SW 1271 (cell line): ENCODE data around the gene TANGO2.

Source experiments
- DNase-seq, 2 experiments: peaks; one replicate each; lab custom pipeline; 2025; lab: John Stamatoyannopoulos, UW

Gene TANGO2

DNA sequence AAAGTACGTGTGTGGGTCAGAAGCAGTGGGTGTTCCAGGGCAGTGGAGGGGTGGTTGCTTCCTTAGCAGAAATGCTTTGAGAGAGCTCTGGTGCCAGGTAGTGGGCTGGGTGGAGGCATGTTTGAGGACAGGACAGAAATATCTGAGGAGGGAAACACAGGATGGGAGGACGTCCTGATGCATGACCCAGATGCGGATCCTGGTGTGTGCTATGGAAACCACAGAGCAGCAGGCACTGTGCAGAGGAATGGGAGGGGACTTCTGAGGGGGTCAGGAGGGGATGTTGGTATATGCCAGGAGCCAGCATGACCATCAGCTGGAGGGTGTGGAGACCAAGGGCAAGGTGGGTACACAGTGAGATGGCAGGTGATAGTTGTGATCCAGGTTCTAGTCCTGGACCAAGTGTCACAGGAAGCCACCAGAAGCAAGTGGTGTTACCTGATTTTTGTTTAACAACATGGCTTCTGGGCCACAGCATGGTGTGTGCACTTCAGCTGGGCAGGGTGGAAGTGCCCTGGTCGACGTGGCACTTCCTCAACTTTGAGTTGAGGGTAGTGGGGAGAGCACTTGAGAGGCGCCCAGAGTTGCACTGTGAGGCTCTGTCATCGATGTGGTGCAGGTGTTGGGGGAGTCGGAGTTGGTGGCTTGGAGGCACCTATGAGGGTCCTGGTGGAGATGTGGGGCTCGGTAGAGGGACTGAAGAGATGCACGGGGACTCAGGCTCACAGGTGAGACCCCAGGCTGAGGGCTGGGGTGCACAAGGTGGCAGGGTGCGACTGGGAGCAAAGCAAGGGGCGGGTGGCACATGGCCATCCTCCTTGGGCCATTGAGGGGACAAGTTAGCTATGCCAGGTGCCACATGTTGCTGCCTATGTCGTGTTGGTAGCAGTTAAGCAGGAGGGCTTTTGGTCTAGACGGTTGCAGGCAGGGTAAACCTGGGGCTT is 66.7 kb downstream of the TANGO2 start:
- no peak for DNase-seq

- no peak for DNase-seq
Measured at GRCh38 chr22:20088263-20088648, 67.3 kb downstream of the TANGO2 start.

- no peak for DNase-seq
Measured at GRCh38 chr22:20089226-20089976, 68.5 kb downstream of the TANGO2 start.

DNA sequence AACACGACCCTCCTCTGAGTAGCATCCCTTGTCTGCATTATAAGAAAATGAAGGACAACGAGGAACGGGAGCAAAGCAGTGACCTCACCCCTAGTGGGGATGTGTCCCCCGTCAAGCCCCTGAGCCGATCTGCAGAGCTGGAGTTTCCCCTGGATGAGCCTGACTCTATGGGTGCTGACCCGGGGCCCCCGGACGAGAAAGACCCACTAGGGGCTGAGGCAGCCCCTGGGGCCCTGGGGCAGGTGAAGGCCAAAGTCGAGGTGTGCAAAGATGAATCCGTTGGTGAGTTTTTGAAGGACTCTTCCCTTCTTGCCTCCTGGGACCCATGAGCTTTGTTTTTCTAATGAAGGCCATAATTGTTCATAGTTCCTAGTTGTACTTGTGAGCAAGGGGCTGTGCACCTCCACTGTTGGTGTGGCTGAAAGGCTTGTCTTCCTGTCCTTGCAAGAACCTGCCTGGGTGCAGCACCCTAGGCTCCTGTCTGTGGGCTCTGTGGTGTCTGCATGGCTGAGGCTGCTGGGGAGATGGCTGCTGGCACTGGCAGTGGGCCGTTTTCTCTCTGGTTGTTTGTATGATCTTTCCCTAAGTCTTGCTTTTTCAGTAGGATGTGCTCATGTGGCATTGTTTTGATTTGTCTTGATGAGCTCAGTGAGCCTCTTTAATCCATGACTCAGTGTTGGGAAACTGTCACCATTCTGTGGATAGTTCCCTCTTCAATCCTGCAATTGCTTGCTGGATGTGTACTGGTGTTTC is 69.2 kb downstream of the TANGO2 start:
- no peak for DNase-seq

DNA sequence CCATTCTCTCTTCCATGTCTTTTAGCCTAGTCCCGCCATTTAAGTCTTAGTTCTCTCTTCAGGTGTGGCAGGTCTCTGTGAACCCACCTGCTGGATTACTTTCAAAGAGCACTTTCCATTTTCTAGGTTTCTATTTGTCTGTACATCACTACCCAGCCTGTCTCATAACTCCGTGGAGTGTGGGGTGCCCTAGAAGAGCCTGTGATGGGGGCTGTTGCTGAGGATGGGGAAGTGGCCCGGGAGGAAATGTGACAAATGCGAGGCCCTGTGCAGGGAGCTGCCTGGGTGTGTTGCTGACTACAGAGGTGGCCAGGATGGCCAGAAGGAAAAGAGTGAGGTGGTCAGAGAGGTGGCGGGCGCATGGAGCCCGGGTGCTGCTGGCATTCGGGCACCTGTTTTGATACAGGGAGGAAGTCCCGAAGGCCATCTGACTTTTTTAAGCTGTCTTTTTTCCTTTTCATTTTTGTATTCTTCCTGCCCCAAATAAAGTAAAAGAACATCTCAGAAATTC is 69.9 kb downstream of the TANGO2 start:
- no peak for DNase-seq

DNA sequence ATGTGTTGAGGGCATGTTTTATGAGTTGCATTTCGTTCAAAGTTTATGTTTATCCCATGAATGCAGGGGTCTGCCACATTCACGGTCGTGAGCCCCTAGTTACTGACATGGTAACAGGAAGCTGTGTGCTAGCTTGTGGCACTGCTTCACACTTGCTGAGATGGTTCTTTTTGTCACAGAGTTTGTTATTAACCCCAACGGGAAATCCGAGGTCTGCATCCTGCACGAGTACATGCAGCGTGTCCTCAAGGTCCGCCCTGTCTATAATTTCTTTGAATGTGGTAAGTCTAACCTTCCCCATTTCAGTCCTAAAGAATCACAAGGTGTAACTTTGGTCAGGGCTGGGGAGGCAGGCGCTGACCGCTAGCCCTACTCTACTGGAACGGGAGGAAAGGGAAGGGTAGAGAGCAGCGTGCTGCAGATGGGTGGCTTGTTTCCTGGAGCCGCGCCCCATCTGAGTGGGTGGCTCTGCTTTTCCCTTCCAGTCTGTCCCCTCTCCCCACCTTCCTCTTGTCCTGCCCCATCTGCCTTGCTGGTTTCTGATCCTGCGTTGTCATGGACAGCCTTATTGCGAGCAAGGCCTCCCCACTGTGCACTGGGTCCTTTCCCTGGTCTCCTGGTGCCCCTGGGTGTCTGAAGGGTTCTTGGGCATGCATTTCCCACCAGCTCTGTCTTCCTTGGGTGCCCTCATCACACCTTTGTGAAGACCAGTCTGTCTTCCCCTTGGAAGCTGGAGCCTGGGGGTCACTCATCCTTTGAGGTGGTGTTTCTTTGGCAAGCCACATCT is 71.0 kb downstream of the TANGO2 start:
- no peak for DNase-seq

- no peak for DNase-seq
Measured at GRCh38 chr22:20092477-20092854, 71.6 kb downstream of the TANGO2 start.

- DNase-seq = no peak
Measured at GRCh38 chr22:20093418-20094196, 72.7 kb downstream of the TANGO2 start.

- no peak for DNase-seq
Measured at GRCh38 chr22:20094197-20094807, 73.4 kb downstream of the TANGO2 start.

DNA sequence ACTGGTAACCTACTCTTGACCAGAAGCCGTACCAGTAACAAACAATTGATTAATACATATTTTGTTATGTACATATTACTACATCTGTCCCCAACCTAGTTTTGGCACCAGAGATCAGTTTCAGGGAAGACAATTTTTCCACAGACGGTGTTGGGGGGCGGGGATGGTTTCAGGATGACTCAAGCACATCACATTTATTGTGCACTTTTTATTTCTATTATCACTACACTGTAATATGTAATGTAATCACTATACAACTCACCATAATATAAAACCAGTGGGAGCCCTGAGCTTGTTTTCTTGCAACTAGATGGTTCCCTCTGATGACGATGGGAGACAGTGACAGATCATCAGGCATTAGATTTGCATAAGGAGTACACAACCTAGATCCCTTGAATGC is 74.6 kb downstream of the TANGO2 start:
- DNase-seq = no peak

DNA sequence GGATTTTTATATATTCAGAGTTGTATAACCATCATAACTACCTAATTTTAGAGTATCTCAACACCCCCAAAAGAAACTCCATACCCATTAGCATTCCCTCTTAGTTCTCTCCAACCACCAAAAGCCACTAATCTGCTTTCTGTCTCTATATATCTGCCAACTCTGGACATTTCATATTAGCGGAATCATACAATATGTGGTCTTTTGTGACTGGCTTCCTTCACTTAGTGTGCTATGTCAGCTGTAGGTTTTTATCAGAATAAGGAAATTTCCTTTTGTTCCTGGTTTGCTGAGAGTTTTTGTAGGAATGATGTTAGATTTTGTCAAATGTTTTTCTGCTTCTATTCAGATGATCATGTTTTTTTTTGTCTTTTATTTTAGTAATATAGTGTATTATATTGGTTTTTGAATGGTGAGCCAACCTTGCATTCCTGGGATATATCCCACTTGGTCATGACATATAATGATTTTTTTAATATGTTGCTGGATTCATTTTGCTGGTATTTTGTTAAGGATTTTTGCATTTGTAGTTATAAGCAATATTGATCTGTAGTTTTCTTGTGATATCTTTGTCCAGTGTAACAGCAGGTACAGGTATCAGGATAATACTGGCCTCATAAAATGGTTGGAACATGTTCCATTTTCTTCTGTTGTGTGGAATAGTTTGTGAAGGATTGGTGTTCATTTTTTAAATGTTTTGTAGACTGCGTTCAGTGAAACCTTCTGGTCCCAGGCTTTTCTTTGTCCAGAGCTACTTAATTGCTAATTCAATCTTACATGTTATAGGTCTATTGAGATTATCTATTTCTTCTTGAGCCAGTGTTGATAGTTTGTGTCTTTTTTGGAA is 75.9 kb downstream of the TANGO2 start:
- no peak for DNase-seq

DNA sequence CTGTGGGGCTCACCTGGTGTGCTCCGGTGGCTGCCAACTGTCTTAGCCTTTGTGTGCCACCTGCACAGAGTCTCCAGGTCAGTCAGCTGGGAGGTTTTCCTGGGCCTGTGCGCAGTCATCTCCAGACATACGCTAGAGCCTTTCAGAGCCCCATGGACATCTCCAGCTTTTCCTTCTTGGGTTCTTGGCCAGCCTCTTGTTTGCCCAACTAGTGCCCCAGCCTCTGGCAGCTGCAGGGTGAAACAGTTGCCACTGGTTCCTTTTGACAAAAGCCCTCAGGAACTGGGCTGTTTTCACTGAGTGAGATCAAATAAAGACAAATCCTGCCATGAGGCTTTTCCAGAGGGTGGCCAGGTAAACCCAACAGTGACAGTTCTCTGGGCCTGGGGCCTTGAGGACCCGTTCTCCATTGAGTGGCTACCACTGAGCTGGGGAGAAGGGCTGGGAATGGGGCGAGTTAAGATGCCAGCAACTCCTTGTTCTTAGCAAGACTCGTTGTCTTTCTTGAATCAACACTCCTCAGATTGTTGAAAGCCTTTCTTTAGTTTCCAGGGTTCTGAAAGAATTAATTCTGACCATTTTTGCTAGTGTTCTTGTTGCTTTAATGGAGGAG is 78.3 kb downstream of the TANGO2 start:
- no peak for DNase-seq

GRCh38 chr22:20101638-20102037 is 80.7 kb downstream of the TANGO2 start:
- DNase-seq = no peak

GRCh38 chr22:20102203-20102780 is 81.4 kb downstream of the TANGO2 start:
- no peak for DNase-seq

DNA sequence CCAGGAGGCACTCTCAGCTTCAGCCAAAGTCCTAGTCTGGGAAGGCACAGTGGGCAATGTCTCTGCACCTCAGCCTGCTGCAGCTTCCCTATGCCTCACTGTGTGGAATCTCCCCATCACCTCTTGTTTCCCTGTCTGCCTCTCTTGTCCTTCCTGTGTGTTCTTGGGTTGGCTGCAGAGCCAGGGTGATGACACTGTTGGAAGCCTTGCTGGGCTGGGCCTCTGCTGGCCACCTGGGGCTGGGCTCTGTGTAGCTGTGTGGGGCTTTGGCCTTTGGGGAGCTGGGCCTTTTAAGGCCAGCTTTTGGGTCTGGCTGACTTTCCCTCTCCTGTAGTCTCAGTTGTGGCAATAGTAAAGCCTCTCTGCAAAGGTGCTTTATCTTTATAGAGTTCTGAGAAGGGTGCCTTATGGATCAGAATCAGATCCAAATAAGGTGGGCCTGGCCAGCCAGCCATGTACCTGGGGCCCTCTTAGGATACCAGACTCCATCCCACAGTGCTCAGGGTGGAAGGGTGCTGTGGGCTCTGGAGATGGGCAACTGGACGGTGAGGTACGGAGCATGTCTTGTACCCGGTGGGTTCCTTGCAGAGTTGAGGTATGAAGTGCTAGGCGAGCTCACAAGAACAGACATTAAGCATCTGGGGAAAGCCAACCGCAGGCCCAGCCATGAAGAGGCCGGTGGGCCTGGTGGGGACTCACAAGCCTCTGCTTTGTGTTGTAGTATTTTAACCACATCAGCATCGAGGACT is 84.7 kb downstream of the TANGO2 start:
- no peak for DNase-seq

- no peak for DNase-seq
Measured at GRCh38 chr22:20106205-20106848, 85.4 kb downstream of the TANGO2 start.

DNA sequence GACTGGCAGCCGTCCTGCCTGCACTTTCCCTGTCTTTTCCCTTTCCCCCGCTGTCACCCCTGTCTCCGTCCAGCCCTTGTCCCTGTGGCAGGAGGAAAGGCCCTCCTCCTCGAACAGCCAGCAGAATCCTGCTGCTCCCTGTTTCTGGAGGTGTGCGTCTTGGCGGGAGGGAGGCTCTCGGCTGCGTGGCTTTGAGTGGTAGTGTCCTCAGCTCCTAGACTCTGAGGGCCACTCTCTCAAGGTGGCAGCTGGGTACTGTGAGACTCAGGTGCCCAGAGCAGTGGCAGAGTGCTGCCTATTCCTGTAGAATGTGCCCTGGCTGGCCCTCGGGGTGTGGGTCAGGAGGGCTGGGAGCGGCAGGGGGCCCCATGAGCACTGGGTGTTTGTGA is 85.9 kb downstream of the TANGO2 start:
- no peak for DNase-seq
